GM21619 (cell line): ENCODE data around the gene NCR1.
"Not testable (repeated sequence)": the region's sequence is repeated elsewhere in the genome, so short reads cannot be mapped to it uniquely, and the experiment has no call there.

Experiments used
- ATAC-seq: cut with Tn5 transposase; IDR thresholded peaks from one replicate; pipeline ENCODE4 v1.9.1; 2021; ENCODE audit not compliant: unreplicated experiment

Gene NCR1, protein sequence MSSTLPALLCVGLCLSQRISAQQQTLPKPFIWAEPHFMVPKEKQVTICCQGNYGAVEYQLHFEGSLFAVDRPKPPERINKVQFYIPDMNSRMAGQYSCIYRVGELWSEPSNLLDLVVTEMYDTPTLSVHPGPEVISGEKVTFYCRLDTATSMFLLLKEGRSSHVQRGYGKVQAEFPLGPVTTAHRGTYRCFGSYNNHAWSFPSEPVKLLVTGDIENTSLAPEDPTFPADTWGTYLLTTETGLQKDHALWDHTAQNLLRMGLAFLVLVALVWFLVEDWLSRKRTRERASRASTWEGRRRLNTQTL

DNA sequence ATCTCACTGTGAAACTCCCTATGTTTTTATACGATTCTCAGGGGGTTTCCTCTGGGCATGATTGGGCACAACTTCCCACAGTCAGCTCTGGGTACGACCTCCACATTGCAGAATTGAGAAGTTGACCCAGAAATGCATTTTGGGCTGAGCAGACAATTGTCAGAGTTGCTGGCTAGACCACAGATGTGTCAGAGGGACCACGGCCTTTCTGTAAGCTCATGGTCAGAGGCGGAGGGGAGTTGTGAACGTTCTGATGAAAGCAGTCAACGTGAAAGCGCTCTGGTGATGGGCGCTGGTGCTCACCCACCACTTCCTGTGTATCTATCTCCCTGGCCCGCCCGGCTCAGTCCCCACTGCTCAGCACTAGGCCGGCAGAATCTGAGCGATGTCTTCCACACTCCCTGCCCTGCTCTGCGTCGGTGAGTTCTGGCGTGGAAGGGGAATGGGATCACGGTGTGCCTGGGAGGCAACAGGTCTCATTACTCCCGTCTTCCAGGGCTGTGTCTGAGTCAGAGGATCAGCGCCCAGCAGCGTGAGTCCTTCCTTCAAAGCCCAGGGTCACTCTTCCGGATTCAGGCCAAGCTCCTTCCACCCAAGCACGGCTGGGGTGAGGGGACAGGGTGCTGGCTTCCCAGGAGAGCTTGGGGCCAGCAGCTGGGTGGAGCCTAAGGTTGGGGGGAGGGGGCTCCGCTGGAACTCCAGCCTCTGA lies at the start of gene NCR1:
Gene NCR1 (plus strand): TSS at position 346 of the 709 bp plus-strand sequence. CDS start 40 bp downstream, at position 386.
- ATAC-seq: no peak

DNA sequence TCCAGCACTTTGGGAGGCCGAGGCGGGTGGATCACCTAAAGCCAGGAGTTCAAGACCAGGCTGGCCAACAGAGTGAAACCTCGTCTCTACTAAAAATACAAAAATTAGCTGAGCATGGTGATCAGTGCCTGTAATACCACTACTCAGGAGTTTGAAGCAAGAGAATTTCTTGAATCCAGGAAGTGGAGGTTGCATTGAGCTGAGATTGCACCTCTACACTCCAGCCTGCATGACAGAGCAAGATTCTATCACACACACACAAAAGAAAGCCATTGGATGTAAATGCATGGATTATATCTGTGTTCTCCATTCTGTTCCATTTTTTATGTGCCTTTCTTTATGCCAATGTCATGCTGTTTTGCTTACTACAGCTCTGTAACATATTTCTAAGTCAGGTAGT lies 47.5 kb upstream of the NCR1 start:
- ATAC-seq: not testable (repeated sequence)

DNA sequence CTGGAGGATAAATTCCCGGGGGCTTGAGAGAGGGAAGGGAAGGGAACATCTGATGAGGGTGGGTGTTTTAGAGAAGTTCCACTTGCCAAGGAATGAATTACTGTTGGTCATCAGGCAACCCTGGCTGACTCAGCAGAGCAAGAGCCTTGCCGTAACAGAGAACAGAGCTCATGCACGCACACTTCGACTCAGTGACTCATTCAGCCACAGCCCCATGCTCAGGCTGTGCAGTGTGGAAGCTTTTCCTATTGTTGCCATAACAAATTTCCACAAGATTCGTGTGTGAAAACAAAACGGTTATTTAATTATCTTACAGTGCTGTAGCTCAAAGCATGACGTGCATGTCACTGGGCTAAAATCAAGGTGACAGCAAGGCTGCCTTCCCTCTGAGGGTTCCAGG lies 46.5 kb upstream of the NCR1 start:
- not testable (repeated sequence) for ATAC-seq

DNA sequence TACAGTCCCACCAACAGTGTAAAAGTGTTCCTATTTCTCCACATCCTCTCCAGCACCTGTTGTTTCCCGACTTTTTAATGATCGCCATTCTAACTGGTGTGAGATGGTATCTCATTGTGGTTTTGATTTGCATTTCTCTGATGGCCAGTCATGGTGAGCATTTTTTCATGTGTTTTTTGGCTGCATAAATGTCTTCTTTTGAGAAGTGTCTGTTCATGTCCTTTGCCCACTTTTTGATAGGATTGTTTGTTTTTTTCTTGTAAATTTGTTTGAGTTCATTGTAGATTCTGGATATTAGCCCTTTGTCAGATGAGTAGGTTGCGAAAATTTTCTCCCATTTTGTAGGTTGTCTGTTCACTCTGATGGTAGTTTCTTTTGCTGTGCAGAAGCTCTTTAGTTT lies 42.5 kb upstream of the NCR1 start:
- ATAC-seq: not testable (repeated sequence)

DNA sequence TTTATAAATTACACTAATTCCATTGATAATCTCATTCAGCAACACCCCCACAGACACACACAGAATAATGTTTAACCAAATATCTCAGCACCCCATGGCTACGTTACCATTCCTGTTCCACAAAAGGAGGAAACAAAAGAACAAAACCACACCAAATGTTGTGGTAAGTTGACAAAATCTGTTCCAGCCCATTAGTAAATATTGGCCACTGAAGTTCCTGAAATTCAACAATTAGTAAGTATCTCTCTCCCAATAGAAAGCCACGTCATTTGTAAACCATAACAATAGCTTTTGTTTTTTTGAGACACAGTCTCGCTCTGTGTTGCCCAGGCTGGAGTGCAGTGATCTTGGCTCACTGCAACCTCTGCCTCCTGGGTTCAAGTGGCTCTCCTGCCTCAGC lies 34.3 kb upstream of the NCR1 start:
- no peak for ATAC-seq

DNA sequence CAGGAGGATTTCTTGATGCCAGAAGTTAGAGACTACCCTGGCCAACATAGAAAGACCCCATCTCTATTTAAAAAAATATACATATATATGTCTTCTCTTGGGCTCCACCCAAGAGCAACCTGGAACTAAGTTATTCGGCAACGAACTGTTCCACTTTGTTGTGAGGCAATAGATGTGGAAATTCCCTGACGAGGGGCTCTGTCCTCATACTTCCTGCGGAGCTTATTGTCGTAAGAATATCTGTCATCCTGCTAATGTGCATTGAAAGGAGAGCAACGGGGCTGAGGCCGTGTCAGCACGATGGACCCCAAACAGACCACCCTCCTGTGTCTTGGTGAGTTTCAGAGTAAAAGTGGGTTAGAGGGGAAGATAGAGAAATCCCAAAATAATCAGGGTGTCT lies 32.0 kb upstream of the NCR1 start, which contains the start of gene FCAR:
Gene FCAR (plus strand): TSS at position 246 of the 400 bp plus-strand sequence. CDS start 55 bp downstream, at position 301.
- no peak for ATAC-seq

DNA sequence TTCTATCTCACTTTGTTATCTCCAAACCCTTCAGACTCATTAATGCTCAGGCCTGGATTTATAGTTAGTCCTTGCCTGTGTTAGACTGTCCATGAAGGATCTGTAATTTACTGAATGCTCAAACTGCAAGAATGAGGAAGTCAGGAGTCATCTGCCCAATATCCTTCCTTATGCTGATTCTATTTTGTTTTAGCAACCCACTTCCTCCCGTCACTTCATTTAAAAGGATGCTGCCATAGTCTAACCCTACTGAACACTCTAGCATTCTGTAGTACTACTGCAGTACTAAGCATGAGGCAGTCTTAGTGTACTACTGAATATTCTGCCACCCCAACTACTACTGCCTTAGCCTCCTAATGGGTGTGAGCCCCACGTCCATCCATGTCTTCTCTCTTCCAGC lies 30.4 kb upstream of the NCR1 start:
- ATAC-seq: no peak

DNA sequence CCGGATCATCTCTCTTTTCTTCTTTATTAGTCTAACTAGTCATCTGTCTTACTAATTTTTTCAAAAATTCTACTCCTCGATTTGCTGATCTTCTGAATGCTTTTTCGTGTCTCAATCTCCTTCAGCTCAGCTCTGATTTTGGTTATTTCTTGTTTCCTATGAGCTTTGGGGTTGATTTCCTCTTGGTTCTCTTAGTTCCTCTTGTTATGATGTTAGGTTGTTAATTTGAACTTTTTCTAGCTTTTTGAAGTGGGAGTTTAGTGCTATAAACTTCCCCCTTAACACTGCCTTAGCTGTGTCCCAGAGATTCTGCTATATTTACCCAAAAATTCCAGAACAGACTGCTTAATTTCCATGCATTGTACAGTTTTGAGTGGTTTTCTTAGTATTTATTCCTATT lies 28.5 kb upstream of the NCR1 start:
- ATAC-seq: no peak

DNA sequence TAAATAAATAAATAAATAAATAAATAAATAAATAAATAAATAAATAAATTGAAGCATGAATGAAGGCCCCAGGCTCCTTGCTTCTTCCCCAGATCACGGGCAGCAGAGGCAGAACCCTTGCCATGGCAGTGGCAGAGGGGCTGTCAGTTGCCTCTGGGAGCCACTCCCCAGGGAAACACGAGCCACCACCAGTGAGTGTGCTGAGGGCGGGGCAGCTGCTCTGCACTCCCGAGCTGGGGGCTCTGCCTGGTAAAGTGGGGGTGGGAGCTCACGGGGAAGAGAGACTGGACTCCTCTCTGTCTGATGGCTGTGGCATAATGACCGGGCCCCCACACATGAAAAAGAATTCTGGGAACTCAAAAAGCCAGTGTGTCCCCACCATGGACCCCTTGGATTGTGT lies 24.1 kb upstream of the NCR1 start:
- ATAC-seq: no peak

DNA sequence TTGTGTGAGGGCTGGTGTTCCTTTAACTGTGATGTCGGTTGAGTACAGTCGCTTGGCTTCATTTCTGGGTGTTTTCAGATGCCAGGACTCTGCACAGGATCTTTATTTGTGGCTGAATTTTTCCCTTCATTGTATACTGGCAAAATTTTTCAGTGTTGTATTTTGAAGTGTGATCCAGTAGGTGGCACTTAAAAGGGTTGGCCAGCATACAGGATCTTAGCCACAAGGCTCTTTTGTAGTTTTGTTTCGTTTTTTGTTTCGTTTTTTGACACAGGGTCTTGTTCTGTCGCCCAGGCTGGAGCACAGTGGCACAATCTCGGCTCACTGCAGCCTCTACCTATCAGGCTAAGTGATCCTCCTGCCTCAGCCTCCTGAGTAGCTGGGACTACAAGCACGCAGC lies 23.2 kb upstream of the NCR1 start:
- no peak for ATAC-seq

DNA sequence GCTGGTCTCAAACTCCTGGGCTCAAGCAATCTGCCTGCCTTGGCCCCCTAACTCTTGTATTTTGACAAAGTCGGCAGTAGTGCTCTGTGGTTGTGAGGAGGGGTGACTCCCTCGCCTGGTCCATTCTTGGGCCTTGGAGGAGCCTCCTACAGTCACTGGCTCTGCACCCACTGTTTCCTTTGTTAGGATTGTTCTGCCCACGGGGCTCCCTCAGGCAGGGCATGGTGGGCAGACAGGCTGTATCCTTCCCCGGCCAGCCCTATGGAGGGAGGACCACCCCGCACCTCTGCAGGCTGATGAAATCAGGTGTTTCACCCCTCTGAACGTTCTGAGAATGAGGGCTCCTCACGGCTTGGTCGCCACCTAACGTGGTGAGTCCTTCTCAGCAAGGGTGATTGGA lies 22.7 kb upstream of the NCR1 start:
- ATAC-seq: no peak

DNA sequence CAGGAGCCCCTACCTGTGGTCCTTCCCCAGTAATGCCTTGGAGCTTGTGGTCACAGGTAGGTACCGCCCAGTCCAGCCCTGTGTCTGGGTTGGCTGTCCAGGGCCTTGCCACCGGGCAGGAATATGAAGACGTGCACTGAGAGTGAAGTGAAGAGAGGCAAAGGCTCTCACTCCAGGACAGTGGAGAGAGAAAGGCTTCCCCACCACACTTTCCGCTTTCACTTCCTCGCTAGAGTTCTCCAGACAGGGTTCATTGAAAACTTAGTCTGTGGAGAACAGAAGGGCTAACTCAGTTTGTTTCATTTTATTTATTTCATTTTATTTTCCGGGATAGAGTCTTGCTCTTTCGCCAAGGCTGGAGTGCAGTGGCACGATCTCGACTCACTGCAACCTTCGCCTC lies 17.7 kb upstream of the NCR1 start:
- no peak for ATAC-seq

DNA sequence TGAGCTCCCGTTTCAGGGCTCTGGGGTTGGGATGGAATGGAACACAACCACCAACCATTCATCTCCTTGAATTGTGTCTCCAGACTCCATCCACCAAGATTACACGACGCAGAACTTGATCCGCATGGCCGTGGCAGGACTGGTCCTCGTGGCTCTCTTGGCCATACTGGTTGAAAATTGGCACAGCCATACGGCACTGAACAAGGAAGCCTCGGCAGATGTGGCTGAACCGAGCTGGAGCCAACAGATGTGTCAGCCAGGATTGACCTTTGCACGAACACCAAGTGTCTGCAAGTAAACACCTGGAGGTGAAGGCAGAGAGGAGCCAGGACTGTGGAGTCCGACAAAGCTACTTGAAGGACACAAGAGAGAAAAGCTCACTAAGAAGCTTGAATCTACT lies 16.4 kb upstream of the NCR1 start:
- no peak for ATAC-seq

DNA sequence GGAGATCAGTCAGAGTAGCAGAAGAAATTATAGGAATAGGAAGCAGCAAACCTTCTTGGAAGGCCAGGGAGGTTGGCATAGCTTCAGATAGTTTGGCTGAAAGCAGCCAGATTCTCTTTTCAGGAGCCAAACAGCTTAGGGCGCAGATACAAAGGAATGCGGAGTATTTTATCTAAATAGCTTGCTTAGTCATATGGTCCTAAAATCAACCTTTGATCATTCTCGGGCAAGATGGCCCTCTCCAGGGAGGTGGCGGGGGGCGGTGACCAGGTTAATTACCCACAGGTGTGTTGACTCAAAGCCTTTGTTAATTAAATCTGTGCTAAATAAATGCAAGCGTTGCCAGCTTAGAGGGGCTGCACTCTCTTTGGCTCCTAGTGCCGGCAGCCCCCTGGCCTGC lies 12.5 kb upstream of the NCR1 start:
- ATAC-seq: no peak

DNA sequence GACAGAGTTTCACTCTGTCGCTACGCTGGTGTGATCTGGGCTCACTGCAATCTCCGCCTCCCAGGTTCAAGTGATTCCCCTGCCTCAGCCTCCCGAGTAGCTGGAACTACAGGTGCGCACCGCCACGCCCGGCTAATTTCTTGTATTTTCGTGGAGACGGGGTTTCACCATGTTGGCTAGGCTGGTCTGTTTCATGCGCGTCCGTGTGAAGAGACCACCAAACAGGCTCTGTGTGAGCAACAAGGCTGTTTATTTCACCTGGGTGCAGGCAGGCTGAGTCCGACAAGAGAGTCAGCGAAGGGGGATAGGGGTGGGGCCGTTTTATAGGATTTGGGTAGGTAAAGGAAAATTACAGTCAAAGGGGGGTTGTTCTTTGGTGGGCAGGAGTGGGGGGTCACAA lies 11.8 kb upstream of the NCR1 start:
- not testable (repeated sequence) for ATAC-seq

DNA sequence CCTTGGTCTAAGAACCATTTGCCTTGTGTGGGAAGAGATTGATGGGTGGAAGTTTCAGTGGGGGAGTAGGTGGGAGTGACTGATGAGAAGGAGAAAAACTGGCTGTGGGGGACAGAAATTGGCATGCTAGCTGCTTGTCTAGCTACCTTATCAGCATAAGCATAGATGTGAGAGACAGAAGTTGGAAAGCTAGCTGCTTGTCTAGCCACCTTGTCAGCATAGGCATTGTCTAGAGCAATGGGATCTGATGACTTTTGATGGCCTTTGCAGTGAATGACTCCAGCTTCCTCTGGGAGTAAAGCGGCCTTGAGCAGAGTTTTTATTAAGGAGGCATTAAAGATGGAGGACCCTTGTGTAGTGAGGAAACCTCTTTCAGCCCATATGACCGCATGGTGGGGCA lies 9.9 kb upstream of the NCR1 start:
- ATAC-seq: no peak

DNA sequence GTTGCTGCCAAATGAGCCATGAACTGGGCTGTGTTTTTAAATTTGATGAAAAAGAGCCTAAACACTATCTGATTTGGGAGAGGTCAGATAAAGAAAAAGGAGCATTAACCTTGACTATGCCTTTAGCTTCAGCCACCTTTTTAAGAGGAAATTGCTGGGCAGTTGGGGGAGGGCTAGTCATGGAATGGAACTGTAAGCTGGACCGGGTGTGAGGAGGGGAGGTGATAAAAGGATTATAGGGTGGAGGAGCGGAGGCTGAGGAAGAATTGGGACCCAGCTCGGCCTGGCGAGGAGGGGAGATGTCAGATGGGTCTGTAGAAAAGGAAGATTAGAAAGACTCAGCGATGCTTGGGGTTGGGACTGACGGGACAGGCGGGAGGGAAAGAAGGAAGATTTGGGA lies 7.3 kb upstream of the NCR1 start:
- ATAC-seq: not testable (repeated sequence)

DNA sequence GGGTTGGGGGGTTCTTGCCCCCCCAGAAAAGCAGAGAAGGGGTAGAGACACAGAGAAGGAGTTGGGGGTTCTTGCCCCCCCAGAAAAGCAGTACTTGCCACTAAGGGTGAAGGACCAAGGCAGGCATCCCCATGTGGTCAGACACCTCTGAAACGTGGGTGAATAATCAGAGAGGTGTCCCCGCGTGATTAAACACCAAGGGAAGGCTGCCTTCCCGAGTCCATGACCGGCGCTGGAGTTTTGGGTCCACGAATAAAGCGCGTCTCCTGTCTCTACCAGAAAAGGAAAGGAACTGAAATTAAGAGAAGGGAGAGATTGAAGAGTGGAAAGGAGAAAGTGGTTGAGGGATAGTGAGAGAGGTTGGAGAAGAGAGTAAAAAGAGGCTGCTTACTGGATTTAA lies 6.3 kb upstream of the NCR1 start:
- ATAC-seq: not testable (repeated sequence)

DNA sequence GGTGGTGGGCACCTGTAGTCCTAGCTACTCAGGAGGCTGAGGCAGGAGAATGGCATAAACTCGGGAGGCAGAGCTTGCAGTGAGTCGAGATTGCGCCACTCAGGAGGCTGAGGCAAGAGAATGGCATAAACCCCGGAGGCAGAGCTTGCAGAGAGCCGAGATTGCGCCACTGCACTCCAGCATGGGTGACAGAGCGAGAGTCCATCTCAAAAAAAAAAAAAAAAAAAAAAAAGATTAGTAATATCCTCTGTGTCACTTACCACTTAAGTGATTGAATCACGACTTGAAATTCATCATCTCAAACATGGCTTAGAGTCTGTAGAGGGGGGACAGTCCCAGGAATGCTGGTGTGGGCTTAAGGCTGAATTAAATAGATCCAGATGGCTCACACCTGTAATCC lies 4.8 kb upstream of the NCR1 start:
- not testable (repeated sequence) for ATAC-seq

DNA sequence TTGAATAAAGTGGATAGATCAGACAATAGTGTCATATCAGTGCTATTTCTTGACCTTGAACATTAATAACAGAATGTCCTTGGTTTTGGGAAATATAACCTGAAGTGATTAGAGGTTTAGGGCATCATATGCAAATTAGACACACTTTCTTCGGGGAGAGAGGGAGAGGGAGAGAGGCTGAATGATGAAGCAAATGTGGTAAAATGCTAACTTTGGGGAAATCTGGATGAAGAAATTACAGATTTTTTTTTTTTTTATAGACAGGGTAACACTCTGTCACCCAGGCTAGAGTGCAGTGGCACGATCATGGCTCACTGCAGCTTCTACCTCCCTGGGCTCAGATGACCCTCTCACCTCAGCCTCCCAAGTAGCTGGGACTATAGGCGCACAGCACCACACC lies 3.9 kb upstream of the NCR1 start:
- no peak for ATAC-seq

DNA sequence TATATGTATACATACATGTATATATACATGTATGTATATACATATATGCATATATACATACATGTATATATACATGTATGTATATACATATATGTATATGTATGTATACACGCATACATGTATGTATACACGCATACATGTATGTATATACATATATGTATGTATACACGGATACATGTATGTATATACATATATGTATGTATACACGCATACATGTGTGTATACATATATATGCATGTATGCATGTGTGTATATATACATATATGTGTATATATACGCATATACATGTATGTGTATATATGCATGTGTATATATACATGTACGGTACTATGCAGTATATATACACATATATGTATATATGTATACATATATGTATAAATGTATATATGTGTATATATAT lies 2.6 kb upstream of the NCR1 start:
- ATAC-seq: no peak

DNA sequence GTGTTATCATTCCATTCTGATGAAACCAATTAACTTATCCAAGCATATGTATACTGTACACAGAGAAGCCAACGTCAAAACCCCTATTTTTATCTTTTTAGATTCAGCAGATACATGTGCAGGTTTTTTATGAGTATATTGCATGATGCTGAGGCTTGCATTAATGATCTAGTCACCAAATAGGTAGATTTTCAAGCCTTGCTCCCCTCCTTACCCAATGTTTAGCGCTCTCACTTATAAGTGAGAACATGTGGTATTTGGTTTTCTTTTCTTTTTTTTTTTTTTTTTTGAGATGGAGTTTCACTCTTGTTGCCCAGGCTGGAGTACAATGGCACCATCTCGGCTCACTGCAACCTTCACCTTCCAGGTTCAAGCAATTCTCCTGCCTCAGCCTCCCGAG lies 1.7 kb upstream of the NCR1 start:
- not testable (repeated sequence) for ATAC-seq

DNA sequence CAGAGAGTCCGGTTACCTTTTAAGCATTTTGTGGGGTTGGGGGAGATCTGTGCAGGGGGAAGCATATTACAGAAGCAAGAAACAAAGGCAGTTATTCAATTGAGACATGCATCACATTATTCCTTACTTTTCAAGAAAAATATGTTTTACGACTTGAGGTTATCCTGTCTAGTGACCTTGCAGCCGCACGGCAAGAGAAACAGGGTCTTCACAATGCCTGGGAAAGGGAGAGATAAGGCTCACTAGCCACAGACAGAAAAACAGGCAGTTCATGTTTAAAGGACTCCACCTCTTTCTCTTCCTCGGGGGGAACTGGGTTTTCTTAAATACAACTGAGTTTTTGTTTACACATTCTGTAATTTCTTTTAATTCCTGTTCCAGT lies 536 bp upstream of the NCR1 start:
- no peak for ATAC-seq
